AG04450 (cell line): Measurements from ENCODE around the gene ALPK1. TPM values are rescaled to one million over a fixed set of nuclear protein-coding genes. Genes with fewer than 3 reads are reported as not detected.

Experiments used
- CTCF ChIA-PET: fragments of 300-600, 350-600 bp; formaldehyde crosslinking; extraction: SDS; loops from one replicate; lab custom pipeline; 2022; ENCODE audit warnings: antibody characterized with exemption, inconsistent platforms; lab: Charles Lee
- POLR2A ChIA-PET: fragments of 350-600 bp; formaldehyde crosslinking; extraction: SDS; loops from one replicate; lab custom pipeline; 2021; ENCODE audit warnings: antibody characterized with exemption, inconsistent platforms; lab: Yijun Ruan, JAX
- DNase-seq: peaks from one replicate; pipeline ENCODE4 v3.0.0-alpha.2; 2011; ENCODE audit warnings: low read depth, low spot score
- H3K27ac ChIP-seq: one replicate; pipeline ENCODE4 v1.5.1; 2012; ENCODE audit warnings: low read depth, low read length, control low read depth
- H3K27me3 ChIP-seq: one replicate; pipeline ENCODE4 v1.6.0; 2012; ENCODE audit warnings: low read length; ENCODE audit not compliant: control insufficient read depth, insufficient read depth
- H3K4me3 ChIP-seq: 2 replicates; pipeline ENCODE4 v1.5.1; 2011; ENCODE audit warnings: mild to moderate bottlenecking, low read depth, low read length, control low read depth
- H3K9me3 ChIP-seq: 2 replicates; pipeline ENCODE4 v1.5.1; 2012; ENCODE audit warnings: low read length; ENCODE audit not compliant: control insufficient read depth, insufficient read depth
- CTCF ChIP-seq: IDR thresholded peaks from 2 replicates; pipeline ENCODE4 v1.5.1; 2011; ENCODE audit warnings: low read depth, low read length, control low read depth, inconsistent platforms
- polyA plus RNA-seq: library from polyadenylated mRNA; depleted of rRNA; stranded (reverse); fragments of >200 nt; gene quantifications from 2 replicates; pipeline ENCODE4 v1.2.3, GENCODE V29; 2011

The ALPK1 gene
- polyA plus RNA-seq, 1 experiment: 14.0 TPM

- no peak for DNase-seq
- no peaks in the 10 kb centered on the region for H3K9me3 ChIP-seq
- no peak for TF ChIP-seq CTCF
- POLR2A ChIA-PET: no interaction called here
- CTCF ChIA-PET: interaction anchor here (0.6 to 3.1 kb wide), 24 partner anchors 8 to 440 kb away, joined by 3 to 36 read pairs (median 4); no protein-coding TSS in a partner anchor
- no peak overlapping the region for H3K4me3 ChIP-seq
- H3K27ac ChIP-seq: no peak overlapping the region
- no peaks in the 10 kb centered on the region for H3K27me3 ChIP-seq
Measured at GRCh38 chr4:112322866-112323265, 25.7 kb downstream of the ALPK1 start.

GRCh38 chr4:112325530-112325929 lies 28.4 kb downstream of the ALPK1 start:
- Histone ChIP-seq H3K9me3 (no peaks in the 10 kb centered on the region), H3K27me3 (no peaks in the 10 kb centered on the region), H3K27ac (no peak overlapping the region), H3K4me3 (no peak overlapping the region)
- no peak for TF ChIP-seq CTCF
- no peak for DNase-seq
- POLR2A ChIA-PET: no interaction called here
- CTCF ChIA-PET: interaction anchor here (0.7 to 1.4 kb wide), 4 partner anchors 14 to 615 kb away, joined by 4 to 14 read pairs (median 8); no protein-coding TSS in a partner anchor

- CTCF ChIA-PET: interaction anchor here (0.5 to 6.3 kb wide), 37 partner anchors 9 to 437 kb away, joined by 3 to 199 read pairs (median 4); no protein-coding TSS in a partner anchor
- POLR2A ChIA-PET: no interaction called here
- Histone ChIP-seq H3K27me3 (no peaks in the 10 kb centered on the region), H3K4me3 (no peak overlapping the region), H3K27ac (no peak overlapping the region), H3K9me3 (no peaks in the 10 kb centered on the region)
- peak; percentile 69 for TF ChIP-seq CTCF
- DNase-seq: peak; percentile 29
Measured at GRCh38 chr4:112327965-112328733, 31.0 kb downstream of the ALPK1 start.

- ChIA-PET POLR2A (no interaction called here), CTCF (interaction anchor here (0.5 to 6.3 kb wide), 21 partner anchors 8 to 437 kb away, joined by 3 to 199 read pairs (median 5); no protein-coding TSS in a partner anchor)
- TF ChIP-seq CTCF: no peak
- Histone ChIP-seq H3K4me3 (no peak overlapping the region), H3K27me3 (no peaks in the 10 kb centered on the region), H3K9me3 (no peaks in the 10 kb centered on the region), H3K27ac (no peak overlapping the region)
- DNase-seq: no peak
Measured at GRCh38 chr4:112328734-112329130, 31.6 kb downstream of the ALPK1 start.
